Ovary (tissue), 3 donors: ENCODE measurements around the gene RAC2.

ENCODE experiments used
- CTCF ChIP-seq, 3 donors: fragments of 450-650 bp in 2 of 3; fragments of 200-600 bp in 1 of 3; IDR thresholded peaks; one replicate each; pipeline versions ENCODE4 v1.5.1 to v1.8.0; 2016 to 2022; ENCODE audit warnings: antibody characterized with exemption in 3 of 3, mild to moderate bottlenecking in 1 of 3
- EP300 ChIP-seq: sonication (generic); formaldehyde crosslinking; IDR thresholded peaks from one replicate; pipeline ENCODE4 v1.6.1; 2017; ENCODE audit warnings: antibody characterized with exemption
- POLR2A ChIP-seq: fragments of 450-650 bp; IDR thresholded peaks from one replicate; pipeline ENCODE4 v1.6.1; 2017; ENCODE audit warnings: antibody characterized with exemption, mild to moderate bottlenecking, moderate library complexity
- donor health status: DM: no; HTN: no; CAD: no.

GRCh38 chr22:37219533-37219932 is 24.5 kb downstream of the RAC2 start:
- TF ChIP-seq CTCF (IDR thresholded peaks at IDR 0.05) (no peak), EP300 (no peak), POLR2A (no peak)
